Thyroid gland (tissue), 4 donors: ENCODE data around the gene ANKMY1.
A peak's percentile ranks its signal among the peaks of the same experiment; 100 is the strongest.

ENCODE experiments used
- POLR2A ChIP-seq, 2 donors: fragments of 450-650 bp; IDR thresholded peaks; one replicate each; pipeline ENCODE4 v1.6.1; 2017; ENCODE audit warnings: antibody characterized with exemption in 2 of 2, mild to moderate bottlenecking in 2 of 2, moderate library complexity in 1 of 2
- TF ChIP-seq, protein P1 (sequence below), 6 experiments: fragments of 200-600 bp in 3 of 6; fragments of 450-650 bp in 3 of 6; sonication (generic) in 3 of 6; IDR thresholded peaks; one replicate each; pipeline ENCODE4 v1.5.1; 2016 to 2019; ENCODE audit warnings: antibody characterized with exemption in 6 of 6, mild to moderate bottlenecking in 2 of 6, inconsistent platforms in 1 of 6, moderate library complexity in 1 of 6

DNA sequence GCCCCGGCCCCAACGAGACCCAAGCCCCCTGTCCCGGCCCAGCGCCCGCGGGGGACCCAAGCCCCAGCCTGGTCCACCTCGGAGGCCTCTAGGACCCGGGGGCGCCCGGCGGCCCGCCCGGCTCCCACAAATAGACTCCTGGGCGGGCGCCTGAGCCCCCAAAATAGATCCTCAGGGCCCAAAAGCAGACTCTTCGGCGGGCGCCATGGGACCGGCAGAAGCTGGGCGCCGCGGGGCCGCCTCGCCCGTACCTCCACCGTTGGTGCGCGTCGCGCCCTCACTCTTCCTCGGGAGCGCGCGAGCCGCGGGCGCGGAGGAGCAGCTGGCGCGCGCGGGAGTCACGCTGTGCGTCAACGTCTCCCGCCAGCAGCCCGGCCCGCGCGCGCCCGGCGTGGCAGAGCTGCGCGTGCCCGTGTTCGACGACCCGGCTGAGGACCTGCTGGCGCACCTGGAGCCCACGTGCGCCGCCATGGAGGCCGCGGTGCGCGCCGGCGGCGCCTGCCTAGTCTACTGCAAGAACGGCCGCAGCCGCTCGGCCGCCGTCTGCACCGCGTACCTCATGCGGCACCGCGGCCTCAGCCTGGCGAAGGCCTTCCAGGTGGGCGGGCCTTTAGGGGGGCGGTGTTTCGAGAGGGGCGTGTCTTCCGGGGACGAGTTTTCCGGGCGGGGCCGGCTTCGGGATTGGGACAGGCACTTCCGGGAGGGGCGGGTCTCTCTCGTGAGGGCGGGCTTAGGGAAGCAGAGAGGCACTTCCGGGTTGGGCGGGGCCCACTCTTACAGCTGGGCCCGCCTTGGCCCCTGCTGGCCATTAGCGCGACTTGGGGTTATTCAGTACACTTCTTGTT, 2.9 kb upstream of the ANKMY1 start:
- TF ChIP-seq, protein P1, sequence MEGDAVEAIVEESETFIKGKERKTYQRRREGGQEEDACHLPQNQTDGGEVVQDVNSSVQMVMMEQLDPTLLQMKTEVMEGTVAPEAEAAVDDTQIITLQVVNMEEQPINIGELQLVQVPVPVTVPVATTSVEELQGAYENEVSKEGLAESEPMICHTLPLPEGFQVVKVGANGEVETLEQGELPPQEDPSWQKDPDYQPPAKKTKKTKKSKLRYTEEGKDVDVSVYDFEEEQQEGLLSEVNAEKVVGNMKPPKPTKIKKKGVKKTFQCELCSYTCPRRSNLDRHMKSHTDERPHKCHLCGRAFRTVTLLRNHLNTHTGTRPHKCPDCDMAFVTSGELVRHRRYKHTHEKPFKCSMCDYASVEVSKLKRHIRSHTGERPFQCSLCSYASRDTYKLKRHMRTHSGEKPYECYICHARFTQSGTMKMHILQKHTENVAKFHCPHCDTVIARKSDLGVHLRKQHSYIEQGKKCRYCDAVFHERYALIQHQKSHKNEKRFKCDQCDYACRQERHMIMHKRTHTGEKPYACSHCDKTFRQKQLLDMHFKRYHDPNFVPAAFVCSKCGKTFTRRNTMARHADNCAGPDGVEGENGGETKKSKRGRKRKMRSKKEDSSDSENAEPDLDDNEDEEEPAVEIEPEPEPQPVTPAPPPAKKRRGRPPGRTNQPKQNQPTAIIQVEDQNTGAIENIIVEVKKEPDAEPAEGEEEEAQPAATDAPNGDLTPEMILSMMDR (IDR thresholded peaks at IDR 0.05), result peak in 3 of 6 experiments; percentile 30 to 54 (median 30)
- peak in 1 of 2 donors; percentile 95 for TF ChIP-seq POLR2A (IDR thresholded peaks at IDR 0.05)
